HCT116 (cell line): ENCODE results near the gene CCDC91.
"Not testable (repeated sequence)": the region's sequence is repeated elsewhere in the genome, so short reads cannot be mapped to it uniquely, and the experiment has no call there.

Experiments
- ATF3 ChIP-seq: IDR thresholded peaks from 2 replicates; pipeline ENCODE4 v1.6.1; 2012
- CTCF ChIP-seq, 3 experiments: fragments of 200-600 bp in 1 of 3; sonication (generic) in 1 of 3; IDR thresholded peaks in 2 of 3; conservative IDR thresholded peaks in 1 of 3; 2 replicates each; pipeline ENCODE4 v1.5.1; 2012 to 2017; ENCODE audit warnings: low read depth in 2 of 3, low read length in 2 of 3, antibody characterized with exemption in 1 of 3, borderline replicate concordance in 1 of 3, control low read depth in 1 of 3, mild to moderate bottlenecking in 1 of 3, mixed read lengths in 1 of 3, mixed run types in 1 of 3, moderate library complexity in 1 of 3; ENCODE audit not compliant: insufficient read depth in 1 of 3
- ELF1 ChIP-seq: IDR thresholded peaks from 2 replicates; pipeline ENCODE4 v1.6.1; 2012; ENCODE audit warnings: low read depth, borderline replicate concordance
- EZH2 ChIP-seq: fragments of 200-600 bp; sonication (generic); IDR thresholded peaks from 2 replicates; pipeline ENCODE4 v1.6.1; 2017; ENCODE audit warnings: antibody characterized with exemption, mixed run types
- POLR2A ChIP-seq: IDR thresholded peaks from 2 replicates; pipeline ENCODE4 v1.7.0; 2011; ENCODE audit warnings: borderline replicate concordance; ENCODE audit not compliant: insufficient read depth, insufficient read length; ENCODE audit errors: extremely low read depth
- POLR2AphosphoS5 ChIP-seq: IDR thresholded peaks from 2 replicates; pipeline ENCODE4 v1.6.1; 2011; ENCODE audit warnings: mild to moderate bottlenecking, low read depth, low read length, moderate library complexity
- RAD21 ChIP-seq: IDR thresholded peaks from 2 replicates; pipeline ENCODE4 v1.6.1; 2012; ENCODE audit warnings: low read depth, mild to moderate bottlenecking
- SIN3A ChIP-seq: IDR thresholded peaks from 2 replicates; pipeline ENCODE4 v1.6.1; 2012; ENCODE audit warnings: low read depth
- ZNF274 ChIP-seq: fragments of 200-500 bp; sonication (Bioruptor generic); IDR thresholded peaks from 2 replicates; pipeline ENCODE4 v1.6.1; 2014; ENCODE audit warnings: mild to moderate bottlenecking, low read depth, low read length, inconsistent platforms

- TF ChIP-seq CTCF (IDR thresholded peaks at IDR 0.05 in 2 of 3, conservative IDR thresholded peaks at IDR 0.05 in 1 of 3; ENCODE audit: borderline replicate concordance in 1 of 3, insufficient read depth in 1 of 3, low read depth in 2 of 3, low read length in 2 of 3); EZH2; ATF3; RAD21; SIN3A; ZNF274; ELF1; POLR2AphosphoS5; POLR2A: not testable (repeated sequence)
These were observed 4.4 kb downstream of the CCDC91 start for GRCh38 chr12:28194621-28195020.
